Mesendoderm (in vitro differentiated cells): ENCODE measurements around the gene IVNS1ABP.

Experiments used
- DNase-seq: peaks from one replicate; pipeline ENCODE4 v3.0.0; 2013
- H2AK5ac ChIP-seq: 2 replicates; pipeline ENCODE4 v1.6.1; 2013; ENCODE audit warnings: low read length, inconsistent platforms
- H2BK120ac ChIP-seq: 2 replicates; pipeline ENCODE4 v1.6.1; 2013; ENCODE audit warnings: low read depth, mild to moderate bottlenecking, low read length, moderate library complexity, mixed read lengths
- H2BK15ac ChIP-seq: replicated peaks from 2 replicates; pipeline ENCODE4 v1.6.1; 2013; ENCODE audit warnings: low read depth, mild to moderate bottlenecking, moderate library complexity
- H2BK5ac ChIP-seq: 2 replicates; pipeline ENCODE4 v1.6.1; 2013; ENCODE audit warnings: low read length, inconsistent platforms
- H3K18ac ChIP-seq: 2 replicates; pipeline ENCODE4 v1.6.1; 2013; ENCODE audit warnings: mild to moderate bottlenecking, low read length, mixed read lengths
- H3K23ac ChIP-seq: one replicate; pipeline ENCODE4 v1.6.1; 2013; ENCODE audit warnings: low read length
- H3K27ac ChIP-seq: 2 replicates; pipeline ENCODE4 v1.5.1; 2013; ENCODE audit warnings: low read depth, mild to moderate bottlenecking, inconsistent platforms, low read length, moderate library complexity
- H3K27me3 ChIP-seq: 2 replicates; pipeline ENCODE4 v1.6.1; 2013; ENCODE audit warnings: low read length, control low read depth, mild to moderate bottlenecking, inconsistent platforms; ENCODE audit not compliant: insufficient read depth, poor library complexity
- H3K36me3 ChIP-seq: 2 replicates; pipeline ENCODE4 v1.6.1; 2013; ENCODE audit warnings: low read length, inconsistent platforms; ENCODE audit not compliant: control insufficient read depth, insufficient read depth
- H3K4ac ChIP-seq: one replicate; pipeline ENCODE4 v1.6.1; 2013; ENCODE audit warnings: low read depth, mild to moderate bottlenecking, low read length, moderate library complexity
- H3K4me1 ChIP-seq: 2 replicates; pipeline ENCODE4 v1.6.1; 2013; ENCODE audit warnings: low read depth, low read length, inconsistent platforms; ENCODE audit not compliant: control insufficient read depth
- H3K4me2 ChIP-seq: 2 replicates; pipeline ENCODE4 v1.6.1; 2013; ENCODE audit warnings: low read length
- H3K4me3 ChIP-seq: 2 replicates; pipeline ENCODE4 v1.5.1; 2013; ENCODE audit warnings: mild to moderate bottlenecking, low read length
- H3K56ac ChIP-seq: one replicate; pipeline ENCODE4 v1.6.1; 2013; ENCODE audit warnings: low read length
- H3K79me1 ChIP-seq: 2 replicates; pipeline ENCODE4 v1.6.1; 2013; ENCODE audit warnings: low read length, inconsistent platforms
- H3K79me2 ChIP-seq: 2 replicates; pipeline ENCODE4 v1.6.1; 2013; ENCODE audit warnings: mild to moderate bottlenecking, low read length; ENCODE audit not compliant: control insufficient read depth, insufficient read depth
- H3K9ac ChIP-seq: 2 replicates; pipeline ENCODE4 v1.6.1; 2013; ENCODE audit warnings: low read length, inconsistent platforms
- H4K5ac ChIP-seq: one replicate; pipeline ENCODE4 v1.6.1; 2013; ENCODE audit warnings: low read length
- H4K8ac ChIP-seq: one replicate; pipeline ENCODE4 v1.6.1; 2013; ENCODE audit warnings: low read depth, mild to moderate bottlenecking, control low read depth, low read length, moderate library complexity
- WGBS: extraction: QIAGEN DNeasy Blood & Tissue Kit; methylation state at CpG from one replicate; pipeline ENCODE4 v1.1.7; 2013; ENCODE audit warnings: low lambda C conversion rate, missing lambda C conversion rate; ENCODE audit not compliant: insufficient coverage; ENCODE audit errors: extremely low coverage; 5-methylcytosine and 5-hydroxymethylcytosine counted together

The IVNS1ABP gene

DNA sequence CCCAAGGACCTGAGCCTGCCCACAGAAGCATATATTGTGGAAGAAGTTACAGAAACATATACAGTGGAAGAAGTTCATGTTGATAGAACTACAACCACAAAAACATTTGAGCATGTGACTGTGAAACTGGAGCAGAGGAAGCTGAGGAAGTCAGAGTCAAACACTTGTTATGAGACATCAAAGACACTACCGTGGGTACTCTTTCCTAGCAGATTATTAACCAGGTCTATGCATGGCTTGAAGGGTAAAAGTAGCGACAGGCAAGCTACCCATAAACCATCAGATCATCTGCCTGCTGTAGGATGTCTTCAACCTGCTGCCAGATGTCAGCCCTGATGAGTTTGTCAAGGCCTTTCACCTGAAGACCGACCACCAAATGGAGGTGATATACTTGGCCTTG lies 35.8 kb downstream of the IVNS1ABP start:
- Histone ChIP-seq H3K36me3 (no peaks in the 10 kb centered on the region), H3K27me3 (no peaks in the 10 kb centered on the region), H3K4me1 (no peaks in the 10 kb centered on the region), H3K9ac (no peak overlapping the region), H2BK15ac (no peak overlapping the region), H4K5ac (no peak overlapping the region), H2BK120ac (no peak overlapping the region), H3K79me2 (no peaks in the 10 kb centered on the region), H3K79me1 (no peaks in the 10 kb centered on the region), H3K56ac (no peak overlapping the region), H3K4me3 (no peak overlapping the region), H3K4ac (no peak overlapping the region), H2BK5ac (no peak overlapping the region), H2AK5ac (no peak overlapping the region), H4K8ac (no peak overlapping the region), H3K27ac (no peak overlapping the region), H3K4me2 (no peak overlapping the region), H3K23ac (no peak overlapping the region), H3K18ac (no peak overlapping the region)
- no peak for DNase-seq
- no CpG with 5 or more reads among the region's 3 CpGs for WGBS

DNA sequence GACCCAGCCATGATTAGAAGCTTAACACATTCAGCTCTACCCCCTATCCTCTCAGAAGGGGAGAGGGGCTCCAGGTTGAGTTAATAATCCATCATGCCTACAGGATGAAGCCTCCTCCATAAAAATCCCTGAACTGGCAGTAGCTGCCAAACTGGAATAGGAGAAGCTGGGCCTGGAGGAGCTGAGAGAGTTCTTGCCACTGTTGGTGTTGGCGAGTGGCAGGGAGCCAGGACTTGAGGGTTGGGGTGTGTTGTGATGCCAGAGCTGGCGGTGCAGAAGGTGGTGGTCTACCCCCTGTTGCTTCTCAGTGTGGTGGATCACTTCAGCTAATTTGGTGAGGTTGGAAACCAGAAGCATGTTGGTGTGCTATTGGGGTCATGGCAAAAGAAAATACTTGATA lies 36.5 kb downstream of the IVNS1ABP start:
- H3K9ac ChIP-seq, result no peak overlapping the region
- no peak for DNase-seq
- no peaks in the 10 kb centered on the region for H3K4me1 ChIP-seq
- H2BK15ac ChIP-seq, result no peak overlapping the region
- H3K27me3 ChIP-seq, result no peaks in the 10 kb centered on the region
- H3K36me3 ChIP-seq, result no peaks in the 10 kb centered on the region
- no peaks in the 10 kb centered on the region for H3K79me1 ChIP-seq
- H4K5ac ChIP-seq, result no peak overlapping the region
- H2AK5ac ChIP-seq, result no peak overlapping the region
- H3K4ac ChIP-seq, result no peak overlapping the region
- H2BK5ac ChIP-seq, result no peak overlapping the region
- H4K8ac ChIP-seq, result no peak overlapping the region
- H3K27ac ChIP-seq, result no peak overlapping the region
- H3K56ac ChIP-seq, result no peak overlapping the region
- no peak overlapping the region for H3K4me3 ChIP-seq
- H3K4me2 ChIP-seq, result no peak overlapping the region
- H3K23ac ChIP-seq, result no peak overlapping the region
- no peaks in the 10 kb centered on the region for H3K79me2 ChIP-seq
- H2BK120ac ChIP-seq, result no peak overlapping the region
- no CpG with 5 or more reads among the region's 2 CpGs for WGBS
- no peak overlapping the region for H3K18ac ChIP-seq

DNA sequence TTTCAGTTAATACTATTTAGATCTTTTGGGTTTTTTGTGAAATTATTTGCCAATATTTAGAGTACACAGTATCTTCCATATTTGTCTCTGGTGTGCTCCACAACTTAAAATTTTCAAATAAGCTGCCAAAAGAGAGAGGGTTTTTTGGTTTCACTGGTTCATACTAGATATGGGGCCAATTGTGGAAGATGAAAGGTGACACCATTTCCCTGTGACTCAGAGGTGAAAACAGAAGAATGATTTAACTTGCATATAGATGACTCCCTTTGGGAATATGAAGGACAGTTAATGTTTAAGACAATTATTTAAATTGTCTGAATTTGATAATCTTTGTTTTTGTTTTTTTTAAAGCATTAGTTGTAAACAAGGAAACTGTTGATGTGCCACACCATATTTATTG lies 37.5 kb downstream of the IVNS1ABP start:
- no peak overlapping the region for H4K5ac ChIP-seq

DNA sequence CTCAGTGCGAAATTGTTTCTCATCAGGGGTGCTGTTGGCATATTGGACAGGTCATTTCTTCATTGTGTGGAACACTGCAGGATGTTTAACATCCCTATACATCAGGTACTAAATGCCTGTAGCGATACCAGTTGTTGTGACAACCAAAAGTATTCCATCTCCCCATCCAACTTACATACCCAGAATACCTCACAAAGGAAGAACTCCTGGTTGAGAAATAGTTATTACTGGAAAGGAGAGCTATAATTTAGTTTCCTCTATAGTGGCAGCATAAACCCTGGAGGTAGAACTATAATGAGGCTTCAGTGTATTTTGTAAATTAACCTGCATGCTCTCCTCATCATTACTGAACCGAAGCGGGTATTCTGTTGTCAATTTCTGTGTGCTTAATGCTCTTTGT lies 45.1 kb downstream of the IVNS1ABP start:
- no peak overlapping the region for H3K18ac ChIP-seq
- H3K27me3 ChIP-seq, result no peaks in the 10 kb centered on the region
- no peak overlapping the region for H3K4ac ChIP-seq
- H2BK120ac ChIP-seq, result no peak overlapping the region
- H3K36me3 ChIP-seq, result no peaks in the 10 kb centered on the region
- H2BK15ac ChIP-seq, result no peak overlapping the region
- no peak overlapping the region for H3K4me3 ChIP-seq
- no peak overlapping the region for H3K4me2 ChIP-seq
- no peak overlapping the region for H2AK5ac ChIP-seq
- H2BK5ac ChIP-seq, result no peak overlapping the region
- H3K56ac ChIP-seq, result no peak overlapping the region
- no CpG with 5 or more reads among the region's 4 CpGs for WGBS
- DNase-seq, result no peak
- H4K5ac ChIP-seq, result no peak overlapping the region
- H3K23ac ChIP-seq, result no peak overlapping the region
- H3K27ac ChIP-seq, result no peak overlapping the region
- H3K79me1 ChIP-seq, result no peaks in the 10 kb centered on the region
- H4K8ac ChIP-seq, result no peak overlapping the region
- H3K79me2 ChIP-seq, result no peaks in the 10 kb centered on the region
- no peaks in the 10 kb centered on the region for H3K4me1 ChIP-seq
- H3K9ac ChIP-seq, result no peak overlapping the region

More for the DNA sequence above, 37.5 kb downstream of the IVNS1ABP start:
- Histone ChIP-seq H3K4me3 (no peak overlapping the region), H3K4ac (no peak overlapping the region), H3K23ac (no peak overlapping the region), H2BK5ac (no peak overlapping the region), H4K8ac (no peak overlapping the region), H3K4me1 (no peaks in the 10 kb centered on the region), H3K79me1 (no peaks in the 10 kb centered on the region), H3K56ac (no peak overlapping the region), H3K79me2 (no peaks in the 10 kb centered on the region), H3K36me3 (no peaks in the 10 kb centered on the region), H3K27ac (no peak overlapping the region), H3K4me2 (no peak overlapping the region), H2BK120ac (no peak overlapping the region), H3K9ac (no peak overlapping the region), H2AK5ac (no peak overlapping the region), H3K18ac (no peak overlapping the region), H3K27me3 (no peaks in the 10 kb centered on the region), H2BK15ac (no peak overlapping the region)
- no peak for DNase-seq

DNA sequence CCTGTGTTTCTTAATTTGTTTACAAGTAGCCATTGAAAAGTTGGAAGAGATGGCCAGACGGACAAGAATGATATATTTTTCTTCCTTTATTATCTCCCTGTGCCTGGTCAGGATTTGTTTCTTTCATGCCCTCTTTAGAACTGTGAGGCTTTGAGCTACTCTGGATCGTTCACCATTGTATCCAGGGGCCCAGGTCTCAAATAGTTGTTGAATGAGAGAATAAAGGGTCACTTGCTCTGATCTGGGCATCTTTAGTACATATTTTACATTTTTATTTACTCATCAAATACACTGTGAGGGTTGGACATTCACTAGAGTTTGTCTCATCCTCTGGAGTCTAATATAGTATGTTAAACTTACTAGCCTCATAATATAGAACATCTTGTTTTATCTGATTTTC lies 48.7 kb downstream of the IVNS1ABP start:
- H3K23ac ChIP-seq, result no peak overlapping the region
- no peak for DNase-seq
- H3K4me1 ChIP-seq, result no peaks in the 10 kb centered on the region
- no peak overlapping the region for H2BK5ac ChIP-seq
- H3K56ac ChIP-seq, result no peak overlapping the region
- no peak overlapping the region for H2BK120ac ChIP-seq
- H2BK15ac ChIP-seq, result no peak overlapping the region
- H4K5ac ChIP-seq, result no peak overlapping the region
- no peak overlapping the region for H4K8ac ChIP-seq
- no peaks in the 10 kb centered on the region for H3K79me2 ChIP-seq
- no peaks in the 10 kb centered on the region for H3K79me1 ChIP-seq
- H3K36me3 ChIP-seq, result no peaks in the 10 kb centered on the region
- no peak overlapping the region for H3K4me3 ChIP-seq
- H2AK5ac ChIP-seq, result no peak overlapping the region
- no peak overlapping the region for H3K9ac ChIP-seq
- H3K4me2 ChIP-seq, result no peak overlapping the region
- H3K27me3 ChIP-seq, result no peaks in the 10 kb centered on the region
- no peak overlapping the region for H3K18ac ChIP-seq
- WGBS, result no CpG with 5 or more reads among the region's 2 CpGs
- no peak overlapping the region for H3K4ac ChIP-seq
- H3K27ac ChIP-seq, result no peak overlapping the region

DNA sequence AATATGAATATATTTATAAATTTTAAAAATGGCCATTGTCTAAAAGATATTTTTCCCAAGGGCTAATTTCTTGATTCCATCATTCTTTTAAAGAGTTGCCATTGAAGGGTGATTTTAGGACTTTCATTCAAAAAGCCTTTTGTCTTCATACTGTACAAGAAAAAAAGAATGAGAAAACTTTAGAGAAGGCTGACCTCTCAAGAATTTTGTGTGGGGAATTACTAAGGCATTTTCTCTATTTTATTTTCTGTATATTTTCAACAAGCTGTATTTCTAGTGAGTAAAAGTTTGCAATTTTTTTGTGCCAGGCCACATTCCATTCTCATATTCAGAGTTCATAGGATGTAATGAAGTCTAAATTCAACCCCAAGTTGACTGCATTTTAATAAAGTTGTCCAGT lies 49.3 kb downstream of the IVNS1ABP start:
- Histone ChIP-seq H3K27me3 (no peaks in the 10 kb centered on the region), H3K9ac (no peak overlapping the region), H3K4me3 (no peak overlapping the region), H4K8ac (no peak overlapping the region), H3K18ac (no peak overlapping the region), H2BK15ac (no peak overlapping the region), H3K36me3 (no peaks in the 10 kb centered on the region), H3K27ac (no peak overlapping the region), H3K4me2 (no peak overlapping the region), H2BK120ac (no peak overlapping the region), H4K5ac (no peak overlapping the region), H3K56ac (no peak overlapping the region), H3K4ac (no peak overlapping the region), H3K23ac (no peak overlapping the region), H3K79me1 (no peaks in the 10 kb centered on the region), H3K79me2 (no peaks in the 10 kb centered on the region), H2AK5ac (no peak overlapping the region), H3K4me1 (no peaks in the 10 kb centered on the region), H2BK5ac (no peak overlapping the region)
- DNase-seq, result no peak
